Measurements from ENCODE around the gene CKB. TPM values are rescaled to one million over a fixed set of nuclear protein-coding genes. Genes with fewer than 3 reads are reported as not detected.

CKB gene
- total RNA-seq, 1 donor from 2014 or later, result 64.7 TPM

- peaks cover 50 to 61% (median 60%) of the 10 kb centered on the region in 3 donors for H3K4me1 ChIP-seq (ENCODE audit: control insufficient read depth in 3 of 3, insufficient read depth in 3 of 3, low read length in 3 of 3)
- no peaks in the 10 kb centered on the region for H3K9me3 ChIP-seq (ENCODE audit: control insufficient read depth in 3 of 3, low read length in 3 of 3)
- peak overlapping the region in 1 of 3 donors; percentile 80 for H3K4me3 ChIP-seq (ENCODE audit: low read length in 3 of 3)
- peaks cover 9 to 13% (median 10%) of the 10 kb centered on the region in 3 donors for H3K36me3 ChIP-seq (ENCODE audit: control insufficient read depth in 3 of 3, insufficient read depth in 3 of 3, low read length in 3 of 3)
- no peaks in the 10 kb centered on the region for H3K27me3 ChIP-seq (ENCODE audit: control insufficient read depth in 3 of 3, insufficient read depth in 3 of 3, low read length in 3 of 3)
- H3K27ac ChIP-seq (ENCODE audit: low read depth, low read length), result no peak overlapping the region
- peak overlapping the region in 1 of 3 donors; percentile 90 for H3K9ac ChIP-seq (ENCODE audit: low read depth in 1 of 3, low read length in 3 of 3)
These were observed 38.1 kb upstream of the CKB start for GRCh38 chr14:103560691-103561090.

- Histone ChIP-seq H3K4me3 (ENCODE audit: low read length in 3 of 3) (peak overlapping the region in 1 of 3 donors; percentile 41), H3K36me3 (ENCODE audit: control insufficient read depth in 3 of 3, insufficient read depth in 3 of 3, low read length in 3 of 3) (peaks cover 9 to 13% (median 10%) of the 10 kb centered on the region in 3 donors), H3K27ac (ENCODE audit: low read depth, low read length) (no peak overlapping the region), H3K4me1 (ENCODE audit: control insufficient read depth in 3 of 3, insufficient read depth in 3 of 3, low read length in 3 of 3) (peaks cover 53 to 68% (median 66%) of the 10 kb centered on the region in 3 donors), H3K27me3 (ENCODE audit: control insufficient read depth in 3 of 3, insufficient read depth in 3 of 3, low read length in 3 of 3) (no peaks in the 10 kb centered on the region), H3K9ac (ENCODE audit: low read depth in 1 of 3, low read length in 3 of 3) (peak overlapping the region in 1 of 3 donors; percentile 60), H3K9me3 (ENCODE audit: control insufficient read depth in 3 of 3, low read length in 3 of 3) (no peaks in the 10 kb centered on the region)
These were observed 37.1 kb upstream of the CKB start for GRCh38 chr14:103559766-103560165.

GRCh38 chr14:103558071-103558882 is 35.6 kb upstream of the CKB start:
- Histone ChIP-seq H3K9ac (ENCODE audit: low read depth in 1 of 3, low read length in 3 of 3) (peak overlapping the region; percentile 4 to 45 (median 27)), H3K4me3 (ENCODE audit: low read length in 3 of 3) (no peak overlapping the region), H3K27ac (ENCODE audit: low read depth, low read length) (peak overlapping the region; percentile 19), H3K36me3 (ENCODE audit: control insufficient read depth in 3 of 3, insufficient read depth in 3 of 3, low read length in 3 of 3) (peaks cover 9 to 13% (median 10%) of the 10 kb centered on the region in 3 donors), H3K9me3 (ENCODE audit: control insufficient read depth in 3 of 3, low read length in 3 of 3) (no peaks in the 10 kb centered on the region), H3K4me1 (ENCODE audit: control insufficient read depth in 3 of 3, insufficient read depth in 3 of 3, low read length in 3 of 3) (peaks cover 46 to 73% (median 67%) of the 10 kb centered on the region in 3 donors), H3K27me3 (ENCODE audit: control insufficient read depth in 3 of 3, insufficient read depth in 3 of 3, low read length in 3 of 3) (no peaks in the 10 kb centered on the region)

- H3K9ac ChIP-seq (ENCODE audit: low read depth in 1 of 3, low read length in 3 of 3), result peak overlapping the region in 2 of 3 donors; percentile 21 to 58
- peaks cover 53 to 84% (median 78%) of the 10 kb centered on the region in 3 donors for H3K4me1 ChIP-seq (ENCODE audit: control insufficient read depth in 3 of 3, insufficient read depth in 3 of 3, low read length in 3 of 3)
- H3K27me3 ChIP-seq (ENCODE audit: control insufficient read depth in 3 of 3, insufficient read depth in 3 of 3, low read length in 3 of 3), result no peaks in the 10 kb centered on the region
- H3K36me3 ChIP-seq (ENCODE audit: control insufficient read depth in 3 of 3, insufficient read depth in 3 of 3, low read length in 3 of 3), result peaks cover 9 to 13% (median 10%) of the 10 kb centered on the region in 3 donors
- peak overlapping the region; percentile 19 for H3K27ac ChIP-seq (ENCODE audit: low read depth, low read length)
- no peak overlapping the region for H3K4me3 ChIP-seq (ENCODE audit: low read length in 3 of 3)
- H3K9me3 ChIP-seq (ENCODE audit: control insufficient read depth in 3 of 3, low read length in 3 of 3), result no peaks in the 10 kb centered on the region
These were observed 34.5 kb upstream of the CKB start for GRCh38 chr14:103556946-103557758.

GRCh38 chr14:103555559-103556337 is 33.1 kb upstream of the CKB start:
- Histone ChIP-seq H3K9me3 (ENCODE audit: control insufficient read depth in 3 of 3, low read length in 3 of 3) (no peaks in the 10 kb centered on the region), H3K27ac (ENCODE audit: low read depth, low read length) (peak overlapping the region; percentile 70), H3K4me3 (ENCODE audit: low read length in 3 of 3) (peak overlapping the region in 1 of 3 donors; percentile 35), H3K9ac (ENCODE audit: low read depth in 1 of 3, low read length in 3 of 3) (peak overlapping the region in 1 of 3 donors; percentile 64), H3K4me1 (ENCODE audit: control insufficient read depth in 3 of 3, insufficient read depth in 3 of 3, low read length in 3 of 3) (peaks cover 55 to 86% (median 80%) of the 10 kb centered on the region in 3 donors), H3K36me3 (ENCODE audit: control insufficient read depth in 3 of 3, insufficient read depth in 3 of 3, low read length in 3 of 3) (peaks cover 9 to 13% (median 10%) of the 10 kb centered on the region in 3 donors), H3K27me3 (ENCODE audit: control insufficient read depth in 3 of 3, insufficient read depth in 3 of 3, low read length in 3 of 3) (no peaks in the 10 kb centered on the region)

GRCh38 chr14:103552846-103553210 is 30.2 kb upstream of the CKB start:
- Histone ChIP-seq H3K9me3 (ENCODE audit: control insufficient read depth in 3 of 3, low read length in 3 of 3) (no peaks in the 10 kb centered on the region), H3K27me3 (ENCODE audit: control insufficient read depth in 3 of 3, insufficient read depth in 3 of 3, low read length in 3 of 3) (no peaks in the 10 kb centered on the region), H3K4me3 (ENCODE audit: low read length in 3 of 3) (peak overlapping the region; percentile 27 to 67 (median 28)), H3K9ac (ENCODE audit: low read depth in 1 of 3, low read length in 3 of 3) (peak overlapping the region in 2 of 3 donors; percentile 55 to 77), H3K36me3 (ENCODE audit: control insufficient read depth in 3 of 3, insufficient read depth in 3 of 3, low read length in 3 of 3) (no peaks in the 10 kb centered on the region), H3K27ac (ENCODE audit: low read depth, low read length) (peak overlapping the region; percentile 83), H3K4me1 (ENCODE audit: control insufficient read depth in 3 of 3, insufficient read depth in 3 of 3, low read length in 3 of 3) (peaks cover 49 to 83% (median 75%) of the 10 kb centered on the region in 3 donors)

GRCh38 chr14:103552011-103552845 is 29.6 kb upstream of the CKB start:
- no peaks in the 10 kb centered on the region for H3K27me3 ChIP-seq (ENCODE audit: control insufficient read depth in 3 of 3, insufficient read depth in 3 of 3, low read length in 3 of 3)
- H3K27ac ChIP-seq (ENCODE audit: low read depth, low read length), result peak overlapping the region; percentile 83
- no peaks in the 10 kb centered on the region for H3K9me3 ChIP-seq (ENCODE audit: control insufficient read depth in 3 of 3, low read length in 3 of 3)
- H3K9ac ChIP-seq (ENCODE audit: low read depth in 1 of 3, low read length in 3 of 3), result peak overlapping the region; percentile 55 to 77 (median 68)
- H3K4me1 ChIP-seq (ENCODE audit: control insufficient read depth in 3 of 3, insufficient read depth in 3 of 3, low read length in 3 of 3), result peaks cover 47 to 79% (median 71%) of the 10 kb centered on the region in 3 donors
- peak overlapping the region; percentile 28 to 67 (median 30) for H3K4me3 ChIP-seq (ENCODE audit: low read length in 3 of 3)
- no peaks in the 10 kb centered on the region for H3K36me3 ChIP-seq (ENCODE audit: control insufficient read depth in 3 of 3, insufficient read depth in 3 of 3, low read length in 3 of 3)

GRCh38 chr14:103551338-103551762 is 28.7 kb upstream of the CKB start:
- H3K27ac ChIP-seq (ENCODE audit: low read depth, low read length), result peak overlapping the region; percentile 83
- no peaks in the 10 kb centered on the region for H3K9me3 ChIP-seq (ENCODE audit: control insufficient read depth in 3 of 3, low read length in 3 of 3)
- peak overlapping the region; percentile 28 to 67 (median 30) for H3K4me3 ChIP-seq (ENCODE audit: low read length in 3 of 3)
- peak overlapping the region; percentile 55 to 77 (median 68) for H3K9ac ChIP-seq (ENCODE audit: low read depth in 1 of 3, low read length in 3 of 3)
- no peaks in the 10 kb centered on the region for H3K36me3 ChIP-seq (ENCODE audit: control insufficient read depth in 3 of 3, insufficient read depth in 3 of 3, low read length in 3 of 3)
- no peaks in the 10 kb centered on the region for H3K27me3 ChIP-seq (ENCODE audit: control insufficient read depth in 3 of 3, insufficient read depth in 3 of 3, low read length in 3 of 3)
- peaks cover 45 to 82% (median 72%) of the 10 kb centered on the region in 3 donors for H3K4me1 ChIP-seq (ENCODE audit: control insufficient read depth in 3 of 3, insufficient read depth in 3 of 3, low read length in 3 of 3)
